ENCODE results near the gene ATP8A1. TPM values are rescaled to one million over a fixed set of nuclear protein-coding genes. Genes with fewer than 3 reads are reported as not detected.

The ATP8A1 gene
- total and polyA plus RNA-seq, 4 donors, result 0.65 to 15.9 (median 5.9) TPM

- WGBS, result 91% methylated on average over 8 of the region's 8 CpGs
- H3K9me3 ChIP-seq (ENCODE audit: control insufficient read depth in 4 of 4, low read length in 3 of 4), result no peaks in the 10 kb centered on the region
- no peaks in the 10 kb centered on the region for H3K27me3 ChIP-seq (ENCODE audit: control insufficient read depth in 4 of 4, insufficient read depth in 4 of 4, low read length in 3 of 4)
- TF ChIP-seq RXRA (IDR thresholded peaks at IDR 0.05) (no peak), CTCF (IDR thresholded peaks at IDR 0.05; ENCODE audit: low read depth, low read length, missing input control) (no peak), HNF4A (conservative IDR thresholded peaks at IDR 0.05) (no peak), ZBTB33 (IDR thresholded peaks at IDR 0.05) (no peak), FOXA1 (IDR thresholded peaks at IDR 0.05) (no peak), HNF4G (IDR thresholded peaks at IDR 0.05) (no peak), NR2F2 (IDR thresholded peaks at IDR 0.05) (no peak), EGR1 (IDR thresholded peaks at IDR 0.05; ENCODE audit: low read depth in 2 of 2) (no peak), ATF3 (IDR thresholded peaks at IDR 0.05) (no peak), YY1 (IDR thresholded peaks at IDR 0.05) (no peak), REST (IDR thresholded peaks at IDR 0.05) (no peak), JUND (IDR thresholded peaks at IDR 0.05) (no peak), GABPA (IDR thresholded peaks at IDR 0.05 in 1 of 2, conservative IDR thresholded peaks at IDR 0.05 in 1 of 2) (no peak), FOXA2 (IDR thresholded peaks at IDR 0.05) (no peak), TAF1 (conservative IDR thresholded peaks at IDR 0.05) (no peak), MAX (IDR thresholded peaks at IDR 0.05) (no peak), RAD21 (IDR thresholded peaks at IDR 0.05) (no peak), SP1 (IDR thresholded peaks at IDR 0.05) (no peak)
- H3K9ac ChIP-seq (ENCODE audit: low read depth in 1 of 2, low read length in 2 of 2), result no peak overlapping the region
- H3K4me3 ChIP-seq (ENCODE audit: low read depth in 1 of 3, low read length in 3 of 3), result no peak overlapping the region
- no peak for DNase-seq (ENCODE audit: low spot score)
- no peak overlapping the region for H3K27ac ChIP-seq (ENCODE audit: low read depth in 1 of 2, low read length in 2 of 2)
- peaks cover 0 to 20% (median 10%) of the 10 kb centered on the region in 4 donors for H3K4me1 ChIP-seq (ENCODE audit: control insufficient read depth in 4 of 4, insufficient read depth in 4 of 4, low read length in 3 of 4)
- no peaks in the 10 kb centered on the region for H3K36me3 ChIP-seq (ENCODE audit: control insufficient read depth in 4 of 4, insufficient read depth in 3 of 4, low read depth in 1 of 4, low read length in 3 of 4)
These were observed 3.0 kb downstream of the ATP8A1 start for GRCh38 chr4:42653626-42654560.
